K562 (cell line): ENCODE results near the gene EIF5A2. TPM values are rescaled to one million over a fixed set of nuclear protein-coding genes. Genes with fewer than 3 reads are reported as not detected.

Experiments
- ATAC-seq: fragments of 200-7000 bp; cut with Tn5 transposase; 3 replicates; pipeline ENCODE4 v1.9.1; 2020; ENCODE audit warnings: moderate library complexity
- BruUV-seq: library from RNA; stranded (reverse); fragments of 400-500 nt; replicated peaks from 2 replicates; lab custom pipeline; 2021; lab: Mats Ljungman, UMichigan
- CTCF ChIA-PET: fragments of 300-600 bp; formaldehyde crosslinking; extraction: SDS; loops from one replicate; lab custom pipeline; 2021; ENCODE audit warnings: low intra/inter-chr PET ratio; lab: Yijun Ruan, JAX
- POLR2A ChIA-PET: fragments of 300-600, 350-650 bp; sonication (Branson Sonifier 250); formaldehyde crosslinking; extraction: SDS; loops from one replicate; lab custom pipeline; 2021; ENCODE audit warnings: antibody characterized with exemption, inconsistent platforms; lab: Yijun Ruan, JAX
- DNase-seq, 4 experiments: peaks; one replicate each; pipeline versions ENCODE4 v3.0.0 to v3.0.0-alpha.2; 2011 to 2018; ENCODE audit warnings: low spot score in 3 of 4, mixed read lengths in 3 of 4; ENCODE audit errors: extremely low read depth in 1 of 4
- FAIRE-seq: peaks from 2 replicates; lab custom pipeline; 2011; peaks lifted over from hg19 to GRCh38; lab: Jason Lieb, UNC
- H2AFZ ChIP-seq: 2 replicates; pipeline ENCODE4 v1.6.0; 2011; ENCODE audit warnings: low read depth, low read length, control low read depth, inconsistent platforms
- H3K27ac ChIP-seq: fragments of 200-600 bp; 3 replicates; pipeline ENCODE4 v1.8.0; 2011; ENCODE audit warnings: low read depth, mild to moderate bottlenecking, control low read depth, inconsistent platforms, low read length, moderate library complexity, mixed read lengths; ENCODE audit errors: extremely low read depth
- H3K27me3 ChIP-seq, 2 experiments: fragments of 300-600 bp in 1 of 2; 2 replicates in 1 of 2; 3 replicates in 1 of 2; pipeline versions ENCODE4 v1.6.0 to v1.8.0; 2011; ENCODE audit warnings: inconsistent platforms in 2 of 2, low read length in 2 of 2, mild to moderate bottlenecking in 1 of 2, mixed read lengths in 1 of 2, moderate library complexity in 1 of 2; ENCODE audit not compliant: control insufficient read depth in 2 of 2, insufficient read depth in 2 of 2
- H3K36me3 ChIP-seq: fragments of 300-600 bp; 3 replicates; pipeline ENCODE4 v1.8.0; 2011; ENCODE audit warnings: mild to moderate bottlenecking, low read length, inconsistent platforms; ENCODE audit not compliant: control insufficient read depth, insufficient read depth
- H3K4me1 ChIP-seq, 2 experiments: fragments of 200-600 bp in 1 of 2; replicated peaks in 1 of 2; 2 replicates in 1 of 2; 3 replicates in 1 of 2; pipeline versions ENCODE4 v1.5.1 to v1.8.0; 2011; ENCODE audit warnings: inconsistent platforms in 2 of 2, low read length in 2 of 2, mild to moderate bottlenecking in 1 of 2, mixed read lengths in 1 of 2, moderate library complexity in 1 of 2; ENCODE audit not compliant: control insufficient read depth in 2 of 2, insufficient read depth in 2 of 2
- H3K4me2 ChIP-seq: 2 replicates; pipeline ENCODE4 v1.6.1; 2011; ENCODE audit warnings: low read length, control low read depth, inconsistent platforms, mixed read lengths; ENCODE audit not compliant: insufficient read depth
- H3K4me3 ChIP-seq: fragments of 200-600 bp; sonication (generic), shearing (Covaris generic); 2 replicates; pipeline ENCODE4 v1.5.1; 2016; ENCODE audit warnings: control low read depth, inconsistent platforms
- H3K79me2 ChIP-seq: fragments of 200-600 bp; 3 replicates; pipeline ENCODE4 v1.8.0; 2011; ENCODE audit warnings: low read length, inconsistent platforms; ENCODE audit not compliant: control insufficient read depth, insufficient read depth
- H3K9ac ChIP-seq, 2 experiments: 2 replicates each; pipeline versions ENCODE4 v1.6.0 to v1.6.1; 2011; ENCODE audit warnings: low read depth in 2 of 2, low read length in 2 of 2, control low read depth in 1 of 2, inconsistent platforms in 1 of 2, mild to moderate bottlenecking in 1 of 2, mixed read lengths in 1 of 2; ENCODE audit not compliant: insufficient read depth in 1 of 2
- H3K9me1 ChIP-seq: one replicate; pipeline ENCODE4 v1.6.0; 2011; ENCODE audit warnings: inconsistent platforms, mild to moderate bottlenecking, low read length, moderate library complexity; ENCODE audit not compliant: control insufficient read depth, insufficient read depth
- H3K9me3 ChIP-seq: replicated peaks from 2 replicates; pipeline ENCODE4 v1.5.1; 2011; ENCODE audit warnings: low read depth, low read length, inconsistent platforms; ENCODE audit not compliant: control insufficient read depth, insufficient read depth
- H4K20me1 ChIP-seq: replicated peaks from 2 replicates; pipeline ENCODE4 v1.6.1; 2011; ENCODE audit warnings: low read length, inconsistent platforms, mixed read lengths; ENCODE audit not compliant: control insufficient read depth, insufficient read depth
- CBFA2T3 ChIP-seq: fragments of 450-650 bp; IDR thresholded peaks from 2 replicates; pipeline ENCODE4 v1.6.1; 2017
- CCAR2 ChIP-seq: fragments of 200-400 bp; formaldehyde crosslinking; IDR thresholded peaks from 2 replicates; pipeline ENCODE4 v1.6.1; 2017; ENCODE audit warnings: mild to moderate bottlenecking, low read depth, low read length
- HDAC3 ChIP-seq: fragments of 450-650 bp; IDR thresholded peaks from 2 replicates; pipeline ENCODE4 v1.6.1; 2018; ENCODE audit warnings: borderline replicate concordance, mild to moderate bottlenecking, moderate library complexity; ENCODE audit not compliant: partially characterized antibody
- HMGXB4 ChIP-seq: sonication (generic); formaldehyde crosslinking; IDR thresholded peaks from 2 replicates; pipeline ENCODE4 v1.8.1; 2023; ENCODE audit warnings: mild to moderate bottlenecking, missing genetic modification reagents
- MBD1 ChIP-seq: fragments of 250-450 bp; sonication (Bioruptor Pico); IDR thresholded peaks from 2 replicates; pipeline ENCODE4 v1.8.0; 2022; ENCODE audit warnings: inconsistent platforms
- RFX7 ChIP-seq: fragments of 250-450 bp; sonication (Bioruptor Pico); IDR thresholded peaks from 2 replicates; pipeline ENCODE4 v1.5.1; 2021; ENCODE audit warnings: mild to moderate bottlenecking
- RHOXF2B ChIP-seq: fragments of 250-450 bp; sonication (Bioruptor Pico); conservative IDR thresholded peaks from 2 replicates; pipeline ENCODE4 v1.5.1; 2021
- SMC3 ChIP-seq: conservative IDR thresholded peaks from 2 replicates; pipeline ENCODE4 v1.6.1; 2011; ENCODE audit warnings: low read depth, low read length, improper control_type of control experiment; ENCODE audit not compliant: insufficient read depth
- THAP12 ChIP-seq: fragments of 250-450 bp; sonication (Bioruptor Pico); IDR thresholded peaks from 2 replicates; pipeline ENCODE4 v1.9.0; 2021; ENCODE audit warnings: mild to moderate bottlenecking, inconsistent platforms
- TRIM24 ChIP-seq, 2 experiments: fragments of 450-650 bp; IDR thresholded peaks; 2 replicates each; pipeline ENCODE4 v1.6.1; 2016
- WGBS: fragments of 100-300 bp; shearing (Covaris generic); methylation state at CpG from one replicate; pipeline ENCODE4 v1.1.6; 2016; ENCODE audit warnings: low coverage, mixed read lengths; ENCODE audit not compliant: insufficient coverage; ENCODE audit errors: missing lambda C conversion rate; 5-methylcytosine and 5-hydroxymethylcytosine counted together
- in situ Hi-C: fragments of 300-500 bp; cut with MboI; formaldehyde crosslinking; loops from 4 replicates; pipeline ENCODE4 v1.15.0; 2018; ENCODE audit warnings: inconsistent platforms, mixed read lengths
- intact Hi-C: fragments of 100-400 bp; cut with micrococcal nuclease; formaldehyde crosslinking; loops from 2 replicates; pipeline ENCODE4 v1.14.2; 2022
- polyA plus RNA-seq, 8 experiments: library from polyadenylated mRNA; depleted of rRNA in 4 of 8; stranded (reverse) in 5 of 8; unstranded in 3 of 8; fragments of >200 nt; fragmentation: Nextera tagmentation in 2 of 8; fragmentation: Illumina TruSeq in 1 of 8; extraction: Ambion mirVana in 2 of 8; extraction: Trizol in 1 of 8; gene quantifications; 2 replicates each; pipeline versions ENCODE4 v1.2.1 to v1.2.3, GENCODE V29; 2011 to 2014; ENCODE audit warnings: inconsistent platforms in 1 of 8, missing spikeins in 1 of 8
- total RNA-seq, 7 experiments: library from RNA; depleted of rRNA in 6 of 7; stranded (reverse); fragments of >200 nt in 6 of 7; fragmentation: Illumina TruSeq in 2 of 7; extraction: Trizol in 2 of 7; gene quantifications; 2 replicates each; pipeline versions ENCODE4 v1.2.1 to v1.2.3, GENCODE V29; 2011 to 2021; ENCODE audit warnings: low replicate concordance in 1 of 7

EIF5A2 gene
- total and polyA plus RNA-seq, 9 of the 15 experiments (the other 6 are each of a cell fraction or from before 2014, with no cell fraction given): 3.9 to 18.3 (median 15.9) TPM

- ATAC-seq (no peak), FAIRE-seq (no peak), DNase-seq (no peak)
- Histone ChIP-seq H2AFZ (no peak overlapping the region), H3K27ac (no peak overlapping the region), H3K79me2 (no peaks in the 10 kb centered on the region), H3K36me3 (peaks cover 5% of the 10 kb centered on the region; the same call in 1 of the 3 replicates), H3K9me1 (no peaks in the 10 kb centered on the region), H3K27me3 (no peaks in the 10 kb centered on the region), H4K20me1 (no peaks in the 10 kb centered on the region), H3K4me2 (no peak overlapping the region), H3K4me3 (no peak overlapping the region), H3K9me3 (no peaks in the 10 kb centered on the region), H3K9ac (no peak overlapping the region), H3K4me1 (no peaks in the 10 kb centered on the region)
- ChIA-PET CTCF (no interaction called here), POLR2A (interaction anchor here (1.4 kb wide), 1 partner anchor 18 kb away, joined by 3 read pairs; no protein-coding TSS in a partner anchor)
- no peak for TF ChIP-seq CBFA2T3
- TF ChIP-seq SMC3: no peak
- no peak for TF ChIP-seq HMGXB4
- no peak for TF ChIP-seq RHOXF2B (CRISPR knock-in tag)
- no peak for TF ChIP-seq MBD1 (CRISPR knock-in tag)
- no peak for TF ChIP-seq CCAR2
- no peak for TF ChIP-seq HDAC3
- TF ChIP-seq RFX7: no peak
- no peak for TF ChIP-seq TRIM24 (IDR thresholded peaks at IDR 0.05)
- TF ChIP-seq THAP12 (CRISPR knock-in tag): no peak
- intact Hi-C loops: no loop called here
- 53% methylated on average over 1 of the region's 1 CpG for whole genome bisulfite sequencing
- in situ Hi-C loops: no loop called here
- no TSS peak for BruUV-seq
These were observed 18.8 kb downstream of the EIF5A2 start for GRCh38 chr3:170889630-170890029.
